Cardiac muscle cell (in vitro differentiated cells and primary cell): ENCODE measurements around the gene TICAM2. TPM values are rescaled to one million over a fixed set of nuclear protein-coding genes. Genes with fewer than 3 reads are reported as not detected.

ENCODE experiments used
- DNase-seq, 2 donors: peaks; one replicate each; pipeline versions ENCODE4 v3.0.0 to v3.0.0-alpha.2; 2010 to 2017; ENCODE audit warnings: low read depth in 1 of 2, low spot score in 1 of 2
- H3K27ac ChIP-seq: fragments of 200-600 bp; sonication (generic); 2 replicates; pipeline ENCODE4 v1.5.1; 2016
- H3K27me3 ChIP-seq: fragments of 200-600 bp; sonication (generic); 2 replicates; pipeline ENCODE4 v1.6.0; 2016; ENCODE audit warnings: control low read depth
- H3K36me3 ChIP-seq: fragments of 200-600 bp; sonication (generic); 2 replicates; pipeline ENCODE4 v1.5.1; 2016; ENCODE audit warnings: control low read depth
- H3K4me1 ChIP-seq: fragments of 200-600 bp; sonication (generic); 2 replicates; pipeline ENCODE4 v1.8.1; 2017; ENCODE audit warnings: low read depth, mild to moderate bottlenecking, mixed run types
- H3K4me3 ChIP-seq: fragments of 200-600 bp; sonication (generic); 2 replicates; pipeline ENCODE4 v1.5.1; 2016; ENCODE audit warnings: mild to moderate bottlenecking
- H3K9me3 ChIP-seq: fragments of 200-600 bp; sonication (generic); 2 replicates; pipeline ENCODE4 v1.5.1; 2017; ENCODE audit warnings: low read depth, mild to moderate bottlenecking, control low read depth
- polyA plus RNA-seq: library from polyadenylated mRNA; unstranded; fragments of >200 nt; fragmentation: Nextera tagmentation; extraction: Ambion mirVana; gene quantifications from 2 replicates; pipeline ENCODE4 v1.2.1, GENCODE V29; 2016
- total RNA-seq: library from RNA; depleted of rRNA; stranded (reverse); fragments of >200 nt; gene quantifications from 2 replicates; pipeline ENCODE4 v1.2.3, GENCODE V29; 2016
- TF ChIP-seq, protein P1 (sequence below): IDR thresholded peaks from 2 replicates; pipeline ENCODE4 v1.5.1; 2012; ENCODE audit warnings: low read depth, mild to moderate bottlenecking, low read length

The TICAM2 gene
- total and polyA plus RNA-seq, 2 experiments from 2014 or later: 0.22 to 0.63 TPM

- TF ChIP-seq, protein P1, sequence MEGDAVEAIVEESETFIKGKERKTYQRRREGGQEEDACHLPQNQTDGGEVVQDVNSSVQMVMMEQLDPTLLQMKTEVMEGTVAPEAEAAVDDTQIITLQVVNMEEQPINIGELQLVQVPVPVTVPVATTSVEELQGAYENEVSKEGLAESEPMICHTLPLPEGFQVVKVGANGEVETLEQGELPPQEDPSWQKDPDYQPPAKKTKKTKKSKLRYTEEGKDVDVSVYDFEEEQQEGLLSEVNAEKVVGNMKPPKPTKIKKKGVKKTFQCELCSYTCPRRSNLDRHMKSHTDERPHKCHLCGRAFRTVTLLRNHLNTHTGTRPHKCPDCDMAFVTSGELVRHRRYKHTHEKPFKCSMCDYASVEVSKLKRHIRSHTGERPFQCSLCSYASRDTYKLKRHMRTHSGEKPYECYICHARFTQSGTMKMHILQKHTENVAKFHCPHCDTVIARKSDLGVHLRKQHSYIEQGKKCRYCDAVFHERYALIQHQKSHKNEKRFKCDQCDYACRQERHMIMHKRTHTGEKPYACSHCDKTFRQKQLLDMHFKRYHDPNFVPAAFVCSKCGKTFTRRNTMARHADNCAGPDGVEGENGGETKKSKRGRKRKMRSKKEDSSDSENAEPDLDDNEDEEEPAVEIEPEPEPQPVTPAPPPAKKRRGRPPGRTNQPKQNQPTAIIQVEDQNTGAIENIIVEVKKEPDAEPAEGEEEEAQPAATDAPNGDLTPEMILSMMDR: no peak
- Histone ChIP-seq H3K36me3 (peaks cover 2% of the 10 kb centered on the region), H3K4me1 (peaks cover 28% of the 10 kb centered on the region), H3K27ac (peak overlapping the region; percentile 94), H3K4me3 (peak overlapping the region; percentile 90), H3K27me3 (no peaks in the 10 kb centered on the region), H3K9me3 (no peaks in the 10 kb centered on the region)
- peak; percentile 64 to 67 for DNase-seq
These were observed 58.8 kb downstream of the TICAM2 start for GRCh38 chr5:115543365-115544042.

GRCh38 chr5:115542651-115543364, 59.5 kb downstream of the TICAM2 start:
- Histone ChIP-seq H3K27me3 (no peaks in the 10 kb centered on the region), H3K9me3 (no peaks in the 10 kb centered on the region), H3K36me3 (peaks cover 2% of the 10 kb centered on the region), H3K4me1 (peaks cover 30% of the 10 kb centered on the region), H3K27ac (peak overlapping the region; percentile 94), H3K4me3 (peak overlapping the region; percentile 90)
- TF ChIP-seq, protein P1: no peak
- DNase-seq: peak in 1 of 2 donors; percentile 8

- DNase-seq: peak in 1 of 2 donors; percentile 27
- H3K27ac ChIP-seq: peak overlapping the region; percentile 94
- peak overlapping the region; percentile 90 for H3K4me3 ChIP-seq
- no peaks in the 10 kb centered on the region for H3K27me3 ChIP-seq
- H3K9me3 ChIP-seq: no peaks in the 10 kb centered on the region
- H3K4me1 ChIP-seq: peaks cover 38% of the 10 kb centered on the region
- TF ChIP-seq, protein P1: no peak
- H3K36me3 ChIP-seq: peaks cover 2% of the 10 kb centered on the region
These were observed 60.2 kb downstream of the TICAM2 start for GRCh38 chr5:115542086-115542485.

GRCh38 chr5:115541611-115542010, 60.7 kb downstream of the TICAM2 start:
- peaks cover 2% of the 10 kb centered on the region for H3K36me3 ChIP-seq
- no peaks in the 10 kb centered on the region for H3K9me3 ChIP-seq
- H3K4me1 ChIP-seq: peaks cover 39% of the 10 kb centered on the region
- peak overlapping the region; percentile 20 for H3K27ac ChIP-seq
- DNase-seq: peak in 1 of 2 donors; percentile 23
- TF ChIP-seq, protein P1: no peak
- no peaks in the 10 kb centered on the region for H3K27me3 ChIP-seq
- H3K4me3 ChIP-seq: peak overlapping the region; percentile 90

GRCh38 chr5:115535479-115536035, 66.7 kb downstream of the TICAM2 start:
- Histone ChIP-seq H3K9me3 (no peaks in the 10 kb centered on the region), H3K36me3 (peaks cover 9% of the 10 kb centered on the region), H3K27me3 (no peaks in the 10 kb centered on the region), H3K4me3 (no peak overlapping the region), H3K27ac (no peak overlapping the region), H3K4me1 (peaks cover 32% of the 10 kb centered on the region)
- TF ChIP-seq, protein P1: no peak
- DNase-seq: no peak
